Loucy (cell line): Measurements from ENCODE around the gene BZW2.

Experiments
- H2AFZ ChIP-seq: fragments of 200-600 bp; sonication (generic); 2 replicates; pipeline ENCODE4 v1.6.0; 2016; ENCODE audit warnings: antibody characterized with exemption, mild to moderate bottlenecking, low read length, moderate library complexity
- H3F3A ChIP-seq: fragments of 200-600 bp; 2 replicates; pipeline ENCODE4 v1.6.0; 2016; ENCODE audit warnings: antibody characterized with exemption, low read depth, mild to moderate bottlenecking
- H3K27me3 ChIP-seq: fragments of 200-600 bp; sonication (generic); 2 replicates; pipeline ENCODE4 v1.6.1; 2014; ENCODE audit warnings: low read length, mild to moderate bottlenecking; ENCODE audit not compliant: insufficient read depth, poor library complexity, severe bottlenecking
- H3K36me3 ChIP-seq: fragments of 200-600 bp; sonication (generic); 2 replicates; pipeline ENCODE4 v1.6.1; 2016; ENCODE audit warnings: low read length; ENCODE audit not compliant: insufficient read depth
- H3K4me1 ChIP-seq: fragments of 200-600 bp; sonication (generic); 2 replicates; pipeline ENCODE4 v1.5.1; 2014; ENCODE audit warnings: low read length, mild to moderate bottlenecking; ENCODE audit not compliant: insufficient read depth, poor library complexity, severe bottlenecking
- H3K4me2 ChIP-seq: fragments of 200-600 bp; sonication (generic); 2 replicates; pipeline ENCODE4 v1.6.0; 2014; ENCODE audit warnings: antibody characterized with exemption, low read length, low read depth, mild to moderate bottlenecking; ENCODE audit not compliant: poor library complexity, severe bottlenecking
- H3K4me3 ChIP-seq: fragments of 200-600 bp; sonication (generic); 2 replicates; pipeline ENCODE4 v1.5.1; 2014; ENCODE audit warnings: low read length, mild to moderate bottlenecking, mixed read lengths; ENCODE audit not compliant: poor library complexity, severe bottlenecking
- H3K79me2 ChIP-seq: fragments of 200-600 bp; sonication (generic); 2 replicates; pipeline ENCODE4 v1.6.1; 2014; ENCODE audit warnings: low read length; ENCODE audit not compliant: insufficient read depth
- H3K9ac ChIP-seq: fragments of 200-600 bp; sonication (generic); 2 replicates; pipeline ENCODE4 v1.6.0; 2014; ENCODE audit warnings: mild to moderate bottlenecking, low read depth, low read length, moderate library complexity; ENCODE audit not compliant: poor library complexity, severe bottlenecking
- H3K9me2 ChIP-seq: fragments of 200-600 bp; sonication (generic); replicated peaks from 2 replicates; pipeline ENCODE4 v1.6.1; 2016; ENCODE audit warnings: low read depth, low read length, mixed read lengths
- H3K9me3 ChIP-seq: fragments of 200-600 bp; sonication (generic); 2 replicates; pipeline ENCODE4 v1.6.1; 2014; ENCODE audit warnings: mild to moderate bottlenecking, antibody characterized with exemption, low read length, low read depth; ENCODE audit not compliant: insufficient read depth
- H4K20me1 ChIP-seq: fragments of 200-600 bp; sonication (generic); 2 replicates; pipeline ENCODE4 v1.6.0; 2014; ENCODE audit warnings: antibody characterized with exemption, low read length, mild to moderate bottlenecking; ENCODE audit not compliant: insufficient read depth, poor library complexity, severe bottlenecking
- EZH2phosphoT487 ChIP-seq: fragments of 200-600 bp; IDR thresholded peaks from 2 replicates; pipeline ENCODE4 v1.6.1; 2018; ENCODE audit warnings: antibody characterized with exemption, mild to moderate bottlenecking, moderate library complexity, borderline replicate concordance
- TF ChIP-seq, protein P1 (sequence below): fragments of 200-600 bp; sonication (generic); conservative IDR thresholded peaks from 2 replicates; pipeline ENCODE4 v1.5.1; 2014; ENCODE audit warnings: mild to moderate bottlenecking, antibody characterized with exemption, low read length

The BZW2 gene

DNA sequence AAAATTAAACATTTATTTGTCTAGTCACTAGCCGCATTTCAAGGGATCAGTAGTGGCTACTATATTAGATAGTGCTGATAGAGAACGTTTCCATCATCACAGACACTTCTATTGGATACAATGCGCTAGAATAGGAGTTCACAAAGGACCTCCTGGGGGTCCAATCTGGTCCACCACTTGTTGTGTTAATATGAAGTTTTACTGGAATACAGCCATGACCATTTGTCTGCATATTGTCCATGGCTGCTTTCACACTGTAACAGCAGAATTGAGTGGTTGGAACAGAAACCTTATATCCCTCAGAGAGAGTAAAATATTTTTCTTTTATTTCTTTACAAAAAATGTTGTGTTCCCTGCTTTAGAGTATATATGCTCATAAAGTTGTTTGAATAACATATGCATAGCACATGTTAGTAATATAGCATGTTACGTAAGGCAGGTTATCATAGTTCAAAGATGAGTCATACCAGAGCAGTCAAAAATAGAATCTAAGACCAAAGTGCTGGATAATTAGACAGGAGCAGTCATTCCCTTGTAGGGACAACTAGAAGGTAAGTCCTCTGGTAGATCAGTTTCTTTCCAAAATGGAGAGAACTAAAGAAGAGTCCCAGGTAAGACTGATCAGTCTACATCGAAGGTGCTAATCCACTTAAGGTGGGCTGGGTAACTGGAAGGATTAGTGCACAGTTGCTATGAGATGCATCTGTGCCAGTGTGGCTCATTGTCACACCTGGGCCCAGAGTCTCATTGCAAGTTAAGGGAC lies 14.9 kb downstream of the BZW2 start:
- H4K20me1 ChIP-seq, result peaks cover 63% of the 10 kb centered on the region
- TF ChIP-seq, protein P1, sequence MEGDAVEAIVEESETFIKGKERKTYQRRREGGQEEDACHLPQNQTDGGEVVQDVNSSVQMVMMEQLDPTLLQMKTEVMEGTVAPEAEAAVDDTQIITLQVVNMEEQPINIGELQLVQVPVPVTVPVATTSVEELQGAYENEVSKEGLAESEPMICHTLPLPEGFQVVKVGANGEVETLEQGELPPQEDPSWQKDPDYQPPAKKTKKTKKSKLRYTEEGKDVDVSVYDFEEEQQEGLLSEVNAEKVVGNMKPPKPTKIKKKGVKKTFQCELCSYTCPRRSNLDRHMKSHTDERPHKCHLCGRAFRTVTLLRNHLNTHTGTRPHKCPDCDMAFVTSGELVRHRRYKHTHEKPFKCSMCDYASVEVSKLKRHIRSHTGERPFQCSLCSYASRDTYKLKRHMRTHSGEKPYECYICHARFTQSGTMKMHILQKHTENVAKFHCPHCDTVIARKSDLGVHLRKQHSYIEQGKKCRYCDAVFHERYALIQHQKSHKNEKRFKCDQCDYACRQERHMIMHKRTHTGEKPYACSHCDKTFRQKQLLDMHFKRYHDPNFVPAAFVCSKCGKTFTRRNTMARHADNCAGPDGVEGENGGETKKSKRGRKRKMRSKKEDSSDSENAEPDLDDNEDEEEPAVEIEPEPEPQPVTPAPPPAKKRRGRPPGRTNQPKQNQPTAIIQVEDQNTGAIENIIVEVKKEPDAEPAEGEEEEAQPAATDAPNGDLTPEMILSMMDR, result no peak
- no peak for TF ChIP-seq EZH2phosphoT487
- H2AFZ ChIP-seq, result no peak overlapping the region
- no peak overlapping the region for H3K9ac ChIP-seq
- no peak overlapping the region for H3K4me3 ChIP-seq
- H3K4me1 ChIP-seq, result peaks cover 30% of the 10 kb centered on the region
- H3K4me2 ChIP-seq, result no peak overlapping the region
- H3K9me2 ChIP-seq, result no peaks in the 10 kb centered on the region
- H3K79me2 ChIP-seq, result peaks cover 86% of the 10 kb centered on the region
- peaks cover 6% of the 10 kb centered on the region; the same call in 1 of the 2 replicates for H3K36me3 ChIP-seq
- H3F3A ChIP-seq, result no peaks in the 10 kb centered on the region
- no peaks in the 10 kb centered on the region for H3K27me3 ChIP-seq
- no peaks in the 10 kb centered on the region for H3K9me3 ChIP-seq

DNA sequence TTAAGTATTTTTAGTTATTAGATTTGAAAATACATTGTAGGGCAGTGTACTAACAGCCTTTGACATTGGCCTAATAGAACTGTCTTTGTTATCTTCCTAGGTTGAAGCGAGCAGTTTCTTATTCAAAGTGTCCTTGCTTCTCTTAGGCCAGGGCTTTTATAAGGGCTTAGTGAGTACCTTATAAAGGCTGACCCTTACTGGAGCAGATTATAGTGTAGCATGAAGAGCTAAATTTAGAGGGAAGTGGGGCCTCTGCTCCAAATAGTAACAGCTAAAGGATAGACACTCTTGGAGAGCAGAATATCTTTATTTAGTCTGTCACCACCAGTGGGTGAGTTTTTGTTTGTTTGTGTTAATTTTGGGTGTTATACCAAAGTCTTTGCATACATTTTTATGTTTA lies 15.9 kb downstream of the BZW2 start:
- H3K27me3 ChIP-seq, result no peaks in the 10 kb centered on the region
- H3K4me3 ChIP-seq, result no peak overlapping the region
- H3K9ac ChIP-seq, result no peak overlapping the region
- H3K4me2 ChIP-seq, result peak overlapping the region; percentile 9
- no peaks in the 10 kb centered on the region for H3K9me3 ChIP-seq
- TF ChIP-seq, protein P1, result no peak
- no peak for TF ChIP-seq EZH2phosphoT487
- H3F3A ChIP-seq, result no peaks in the 10 kb centered on the region
- peaks cover 21% of the 10 kb centered on the region for H3K4me1 ChIP-seq
- H3K9me2 ChIP-seq, result no peaks in the 10 kb centered on the region
- peaks cover 55% of the 10 kb centered on the region for H4K20me1 ChIP-seq
- H3K36me3 ChIP-seq, result peaks cover 10% of the 10 kb centered on the region; the same call in 1 of the 2 replicates
- H2AFZ ChIP-seq, result no peak overlapping the region
- H3K79me2 ChIP-seq, result peaks cover 76% of the 10 kb centered on the region

DNA sequence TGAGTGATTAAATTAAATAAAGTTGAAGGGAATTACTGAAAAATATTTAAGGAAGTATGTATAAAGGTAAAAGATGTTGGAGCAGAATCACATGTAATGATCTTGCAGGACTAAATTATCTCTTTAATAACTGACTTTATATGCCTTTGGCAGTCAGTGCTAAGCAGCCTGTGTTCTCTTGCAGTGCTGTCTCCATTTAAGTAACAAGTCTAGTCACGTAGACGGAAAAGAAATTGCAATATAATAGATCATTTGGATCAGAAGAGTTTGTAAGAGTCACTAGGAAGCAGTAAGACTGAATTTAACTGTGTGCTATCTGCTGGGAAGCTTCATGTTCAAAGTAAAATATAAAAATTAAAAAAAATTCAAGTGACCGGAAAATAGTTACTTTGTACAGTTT lies 21.4 kb downstream of the BZW2 start:
- no peak overlapping the region for H3K9ac ChIP-seq
- H3K9me2 ChIP-seq, result no peaks in the 10 kb centered on the region
- no peaks in the 10 kb centered on the region for H3F3A ChIP-seq
- H3K36me3 ChIP-seq, result peaks cover 59% of the 10 kb centered on the region
- TF ChIP-seq, protein P1, result no peak
- no peak for TF ChIP-seq EZH2phosphoT487
- H2AFZ ChIP-seq, result no peak overlapping the region
- H3K4me1 ChIP-seq, result peaks cover 12% of the 10 kb centered on the region
- H4K20me1 ChIP-seq, result peaks cover 33% of the 10 kb centered on the region
- no peaks in the 10 kb centered on the region for H3K27me3 ChIP-seq
- no peak overlapping the region for H3K4me2 ChIP-seq
- no peaks in the 10 kb centered on the region for H3K9me3 ChIP-seq
- peaks cover 76% of the 10 kb centered on the region for H3K79me2 ChIP-seq
- no peak overlapping the region for H3K4me3 ChIP-seq
